Right forelimb (tissue), 1 donor: Measurements from ENCODE around the gene PPIL6.
"Not testable (repeated sequence)": the region's sequence is repeated elsewhere in the genome, so short reads cannot be mapped to it uniquely, and the experiment has no call there.

ENCODE experiments used
- DNase-seq: peaks from one replicate; pipeline ENCODE4 v3.0.0-alpha.2; 2018

Gene PPIL6

DNA sequence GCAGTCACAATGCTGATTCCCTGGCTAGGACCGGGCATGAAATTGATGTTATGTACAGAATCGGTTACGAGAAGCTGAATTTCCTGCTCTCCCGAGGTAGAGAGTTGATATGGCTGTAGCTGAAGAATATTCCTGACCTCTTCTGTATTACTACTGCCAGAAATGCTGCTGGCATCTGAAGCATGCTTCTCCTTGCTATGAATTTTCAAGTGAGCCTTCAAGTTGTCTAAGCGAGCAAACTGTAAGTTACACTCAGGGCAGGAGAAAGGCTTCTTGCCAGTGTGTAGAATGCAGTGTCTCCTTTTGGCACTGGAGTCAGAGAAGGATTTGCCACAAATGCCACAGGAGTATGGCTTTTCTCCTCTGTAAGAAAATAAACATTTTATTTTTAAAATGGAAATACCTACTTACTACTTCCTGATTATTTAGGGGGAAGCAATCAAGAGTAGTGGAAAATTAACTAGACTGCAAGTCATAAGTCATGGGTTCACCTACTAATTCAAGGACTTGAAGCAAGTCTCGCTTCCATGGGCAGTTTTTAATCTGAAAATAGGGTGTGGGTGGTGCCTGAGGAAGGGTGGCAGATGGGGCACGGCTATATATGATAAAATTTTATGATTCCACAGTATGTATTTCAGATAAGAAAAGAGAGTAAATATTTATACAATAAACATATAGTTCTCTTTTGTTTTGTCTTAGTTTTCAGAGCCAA lies 25.9 kb upstream of the PPIL6 start:
- no peak for DNase-seq

DNA sequence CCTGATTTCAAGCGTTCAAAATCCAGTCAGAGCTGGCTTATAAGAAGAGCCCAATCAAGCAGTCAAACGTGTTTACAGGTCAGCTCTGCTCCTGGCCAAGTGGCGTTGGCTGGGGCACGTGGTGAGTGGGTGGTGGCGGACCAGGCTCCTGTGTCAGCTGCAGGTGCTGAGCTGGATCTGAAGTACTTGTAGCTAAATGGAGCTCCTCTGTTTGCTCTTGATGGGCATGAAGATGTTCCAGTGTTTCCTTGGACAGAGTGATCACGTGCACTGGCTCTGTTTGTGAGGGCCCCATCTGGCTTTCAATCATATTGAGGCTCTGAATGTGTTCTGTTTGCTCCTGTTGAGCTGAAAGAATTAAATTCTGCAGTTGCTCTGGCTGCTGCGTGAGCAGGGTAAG lies 25.3 kb upstream of the PPIL6 start:
- no peak for DNase-seq

GRCh38 chr6:109461733-109462526 lies 21.5 kb upstream of the PPIL6 start:
- no peak for DNase-seq

DNA sequence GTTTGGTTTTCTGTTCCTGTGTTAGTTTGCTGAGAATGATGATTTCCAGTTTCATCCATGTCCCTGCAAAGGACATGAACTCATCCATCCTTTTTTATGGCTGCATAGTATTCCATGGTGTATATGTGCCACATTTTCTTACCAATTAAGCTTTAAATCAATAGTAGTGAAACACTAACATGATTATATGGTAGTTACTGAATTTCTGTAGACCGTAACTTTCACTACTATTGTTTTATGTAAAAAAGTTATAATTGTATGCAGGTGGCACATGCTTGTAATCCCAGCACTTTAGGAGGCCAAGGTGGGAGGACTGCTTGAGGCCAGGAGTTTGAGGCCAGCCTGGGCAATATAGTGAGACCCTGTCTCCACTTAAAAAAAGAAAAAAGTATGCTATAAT lies 20.8 kb upstream of the PPIL6 start:
- not testable (repeated sequence) for DNase-seq

GRCh38 chr6:109460161-109460829 lies 19.9 kb upstream of the PPIL6 start:
- no peak for DNase-seq

DNA sequence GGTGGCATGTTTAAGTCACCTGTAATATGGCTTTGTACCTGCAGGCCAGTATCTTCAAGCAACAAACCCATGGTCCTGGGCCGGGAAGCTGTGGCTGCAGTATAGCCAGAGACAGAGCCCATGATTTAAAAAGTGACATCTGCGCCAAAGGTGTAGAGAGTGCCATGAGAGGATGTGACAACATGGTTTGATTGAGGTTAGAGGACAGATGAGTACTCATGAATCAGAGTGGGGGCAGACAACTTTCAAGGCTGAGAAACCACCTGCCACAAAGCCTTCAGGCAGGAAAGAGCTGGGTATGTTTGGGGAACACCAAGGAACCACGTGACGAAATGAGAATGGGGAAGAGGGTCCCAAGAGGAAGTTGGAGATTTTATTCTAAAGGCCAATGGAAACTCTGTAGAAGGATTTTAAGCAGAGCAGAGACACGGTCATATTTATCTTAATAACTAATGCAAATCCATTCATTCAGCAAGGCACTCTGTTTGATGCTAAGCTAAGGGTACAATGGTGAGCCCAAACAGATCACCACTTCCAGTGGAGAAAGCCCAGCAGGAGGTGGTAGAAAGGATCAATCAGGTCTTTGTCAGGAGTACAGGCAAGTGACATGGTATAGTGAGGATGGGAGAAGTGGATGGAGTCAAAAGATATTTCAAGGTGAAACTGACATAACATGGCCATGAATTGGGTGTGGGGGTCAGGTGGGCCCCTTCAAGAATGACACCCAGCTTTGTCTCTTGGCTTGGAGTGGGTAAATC lies 18.5 kb upstream of the PPIL6 start:
- DNase-seq: no peak

DNA sequence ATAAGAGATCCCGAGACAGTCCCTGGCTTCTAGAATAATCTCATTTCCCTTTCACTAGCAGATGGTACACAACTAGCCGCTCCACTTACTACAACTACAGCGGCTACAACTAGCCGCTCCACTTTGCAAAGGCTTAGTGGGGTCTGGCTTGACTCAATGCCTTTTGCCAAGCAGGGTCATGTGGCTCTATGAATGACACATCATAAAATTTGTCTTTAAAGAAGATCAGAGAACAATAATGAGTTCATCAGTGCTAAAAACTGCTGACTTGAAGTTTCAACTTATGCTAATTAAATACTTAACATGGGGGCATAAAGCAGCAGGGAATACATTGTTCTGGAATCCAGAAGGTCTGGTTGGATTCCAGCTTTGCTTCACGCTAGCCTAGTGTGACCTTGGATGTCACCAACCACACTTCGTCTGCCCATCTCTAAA lies 17.2 kb upstream of the PPIL6 start:
- no peak for DNase-seq

DNA sequence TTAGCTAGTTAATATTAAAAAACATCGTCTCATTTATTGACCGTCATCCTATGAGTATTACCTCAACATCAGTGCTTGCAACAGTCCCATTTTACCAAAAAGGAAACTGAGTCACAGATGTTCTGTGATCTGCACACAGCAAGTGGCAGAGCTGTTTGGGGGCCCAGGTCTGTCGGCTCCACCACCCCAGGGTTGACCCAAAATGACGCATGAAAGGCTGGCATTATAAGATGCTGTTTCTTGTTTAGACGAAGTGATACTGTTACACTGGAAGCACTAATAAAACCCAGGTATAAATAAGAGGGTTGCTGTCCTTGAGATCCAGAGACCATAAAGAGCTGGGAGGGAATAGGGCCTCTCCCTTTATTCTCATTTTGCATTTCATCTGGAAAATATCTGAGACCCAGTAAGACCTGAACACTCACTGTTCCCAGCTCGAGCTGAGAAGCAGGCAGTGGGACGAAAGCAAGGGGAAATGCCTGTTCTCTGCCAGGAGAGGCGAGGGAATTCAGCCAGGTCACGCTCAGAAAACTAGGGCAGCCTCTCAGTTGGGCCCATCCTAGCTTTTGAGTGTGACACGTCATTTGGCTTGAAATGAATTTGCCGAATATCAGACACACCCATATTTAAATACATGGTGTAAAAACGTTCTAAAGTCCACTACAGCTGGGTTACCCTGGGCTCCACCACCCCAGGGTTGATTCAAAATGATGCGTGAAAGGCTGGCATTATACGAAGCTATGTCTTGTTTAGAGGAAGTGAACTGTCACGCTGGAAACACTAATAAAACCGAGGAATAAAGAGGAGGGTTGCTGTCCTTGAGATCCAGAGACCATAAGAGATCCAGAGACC lies 16.5 kb upstream of the PPIL6 start:
- DNase-seq: peak; percentile 71

GRCh38 chr6:109456111-109456583 lies 15.7 kb upstream of the PPIL6 start:
- DNase-seq: no peak

DNA sequence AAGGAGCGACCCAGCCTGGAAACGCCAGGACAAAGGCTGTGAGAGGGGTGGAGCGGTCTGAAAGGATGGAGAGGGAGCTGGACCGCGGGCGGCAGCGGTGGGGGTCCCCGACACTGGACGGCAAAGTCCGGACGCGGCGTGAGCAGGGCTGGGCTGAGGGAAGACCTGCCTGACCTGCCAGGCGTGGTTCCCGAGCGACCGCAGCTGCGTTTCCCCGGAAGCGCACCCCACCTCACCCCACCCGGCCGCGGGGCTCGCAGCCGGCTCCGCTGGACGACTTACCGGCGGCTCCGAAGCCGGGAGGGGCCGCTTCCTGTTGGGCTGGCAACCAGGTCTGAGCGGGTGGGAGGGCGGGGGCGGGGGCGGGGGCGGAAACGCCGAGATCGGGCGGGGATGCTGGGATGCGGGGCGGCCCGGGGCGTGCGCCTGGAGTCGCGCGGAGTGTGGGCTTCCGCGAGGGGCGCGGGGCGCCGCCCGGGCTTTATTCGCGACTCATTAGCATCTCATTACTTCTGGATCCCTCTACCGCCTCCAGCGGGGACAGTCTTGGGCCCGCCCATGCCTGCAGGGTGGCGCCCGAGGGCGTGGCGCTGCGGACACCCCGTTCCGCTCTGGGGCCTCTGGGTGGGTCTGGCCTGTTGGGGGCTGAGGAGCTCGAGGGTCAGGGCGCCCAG lies 15.1 kb upstream of the PPIL6 start, which contains the start of gene MICAL1:
MICAL1 (minus strand) TSS at position 336 of the 674 bp plus-strand sequence. CDS start 1,576 bp downstream, outside the sequence.
- DNase-seq: peak; percentile 82

DNA sequence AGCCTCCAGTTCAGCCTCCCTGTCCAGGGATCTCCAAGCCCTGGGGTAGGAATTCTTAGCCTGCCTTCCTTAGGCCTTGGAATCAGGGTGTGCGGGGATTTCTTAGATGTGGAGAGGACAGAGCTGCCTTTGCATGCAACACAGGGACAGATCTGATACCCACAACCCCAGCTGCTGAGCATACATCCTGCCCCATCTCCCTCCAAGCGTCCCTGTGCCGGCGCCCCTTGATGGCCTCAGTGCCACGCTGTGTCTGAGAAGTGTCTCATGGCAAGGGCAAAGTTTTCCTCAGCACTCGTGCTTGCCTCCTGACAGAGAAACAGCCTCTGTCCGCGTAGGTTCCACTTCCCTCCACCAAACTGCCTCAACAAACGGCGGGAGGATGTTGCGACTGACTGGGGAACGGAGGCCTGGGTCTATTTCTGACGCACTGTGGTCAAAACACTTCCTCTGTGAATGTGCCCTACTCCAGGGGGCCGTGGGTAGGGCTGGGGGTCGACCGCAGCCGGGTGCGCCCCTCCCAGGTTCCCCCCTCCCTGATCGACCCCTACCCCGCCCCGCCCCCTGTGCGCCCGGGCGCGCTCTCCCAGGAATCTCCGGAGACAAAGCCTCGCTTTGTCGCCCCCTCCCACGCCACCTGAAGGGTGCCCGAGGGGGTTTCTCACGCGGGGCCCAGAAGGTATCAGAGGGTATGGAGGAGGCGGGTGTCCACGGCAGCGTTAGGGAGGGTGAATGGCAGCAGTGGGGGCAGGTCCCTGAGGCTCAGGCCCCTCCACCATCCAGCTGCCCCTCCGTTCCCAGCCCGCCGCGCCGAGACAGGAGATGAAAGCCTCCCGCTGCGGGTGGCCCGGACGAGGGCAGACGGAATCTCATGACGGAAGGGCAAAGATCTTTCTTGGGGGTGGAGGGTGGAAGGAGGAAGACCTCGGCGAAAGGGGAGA lies 14.3 kb upstream of the PPIL6 start:
- DNase-seq: peak; percentile 56

- DNase-seq: no peak
Observed at GRCh38 chr6:109453594-109454495, 13.4 kb upstream of the PPIL6 start.

GRCh38 chr6:109453156-109453555 lies 12.7 kb upstream of the PPIL6 start:
- DNase-seq: no peak

DNA sequence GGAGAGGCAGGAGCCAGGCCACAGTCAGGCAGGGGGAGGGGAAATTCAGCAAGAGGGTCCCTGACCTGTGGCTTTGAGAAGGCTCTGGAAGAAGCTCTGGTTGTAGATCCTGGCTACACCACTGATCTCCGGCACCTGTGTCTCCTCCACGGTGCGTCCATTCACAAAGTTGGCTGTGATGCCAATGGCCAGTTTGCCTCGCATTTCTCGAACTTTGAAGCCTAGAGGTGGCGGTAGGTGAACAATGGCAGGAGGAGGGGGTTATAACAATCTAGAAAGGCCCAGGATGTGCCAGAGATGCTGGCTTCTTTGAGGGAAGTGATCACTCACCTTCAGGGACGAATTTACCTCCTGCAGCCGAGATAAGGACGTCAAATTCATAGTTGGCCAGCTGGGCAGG lies 11.8 kb upstream of the PPIL6 start:
- no peak for DNase-seq

GRCh38 chr6:109451376-109451775 lies 10.9 kb upstream of the PPIL6 start:
- no peak for DNase-seq

DNA sequence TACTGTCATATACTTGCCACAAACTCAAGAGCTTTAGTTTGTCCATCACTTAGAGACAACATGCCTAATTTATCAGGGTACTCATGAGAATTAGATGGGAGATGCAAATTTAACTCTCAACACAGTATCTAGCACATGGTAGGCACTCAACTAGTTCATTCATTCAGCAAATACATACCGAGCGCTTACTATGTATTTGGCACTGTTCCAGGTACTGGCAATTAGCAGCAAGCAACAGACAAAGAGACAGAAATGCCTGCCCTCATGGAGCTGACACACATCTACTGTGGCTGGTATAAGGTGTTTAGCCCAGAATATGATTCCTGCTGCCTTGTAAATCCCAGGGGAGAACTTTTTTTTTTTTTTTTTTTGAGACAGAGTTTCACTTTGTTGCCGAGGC lies 10.4 kb upstream of the PPIL6 start:
- no peak for DNase-seq

GRCh38 chr6:109449795-109450673 lies 9.6 kb upstream of the PPIL6 start:
- DNase-seq: no peak
